Measurements from ENCODE around the gene COCH.

DNA sequence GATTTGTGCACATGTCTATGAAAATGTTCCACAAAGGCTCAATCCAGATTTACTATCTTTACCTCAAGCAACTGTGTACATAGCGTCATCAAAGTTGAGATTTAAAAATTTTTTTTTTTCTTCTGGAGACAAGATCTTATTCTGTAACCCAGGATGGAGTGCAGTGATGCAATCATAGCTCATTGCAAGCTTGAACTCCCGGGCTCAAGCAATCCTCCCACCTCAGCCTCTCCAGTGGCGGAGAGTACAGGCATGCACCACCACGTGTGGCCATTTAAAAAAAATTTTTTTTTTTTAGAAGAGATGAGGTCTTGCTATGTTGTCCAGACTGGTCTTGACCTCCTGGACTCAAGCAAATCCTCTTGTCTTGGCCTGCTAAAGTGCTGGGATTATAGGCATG lies 2.3 kb downstream of the COCH start:
- TF ChIP-seq CTCF (IDR thresholded peaks at IDR 0.05 in 4 of 5, conservative IDR thresholded peaks at IDR 0.05 in 1 of 5): no peak
- TF ChIP-seq POLR2A (IDR thresholded peaks at IDR 0.05): no peak

Data from gastrocnemius medialis (tissue), 4 donors.